CMK (cell line): ENCODE data around the gene C10orf95.
"Not testable (repeated sequence)": the region's sequence is repeated elsewhere in the genome, so short reads cannot be mapped to it uniquely, and the experiment has no call there.

Source experiments
- DNase-seq: peaks from one replicate; pipeline ENCODE4 v3.0.0-alpha.2; 2010; ENCODE audit warnings: low read depth

C10orf95 gene

GRCh38 chr10:102465466-102465865 is 14.1 kb upstream of the C10orf95 start:
- DNase-seq, result no peak

GRCh38 chr10:102463983-102464382 is 12.6 kb upstream of the C10orf95 start:
- no peak for DNase-seq

- no peak for DNase-seq
Measured at GRCh38 chr10:102462512-102463054, 11.2 kb upstream of the C10orf95 start.

- peak; percentile 90 for DNase-seq
Measured at GRCh38 chr10:102461187-102462054, 10.1 kb upstream of the C10orf95 start.

- no peak for DNase-seq
Measured at GRCh38 chr10:102460836-102461186, 9.5 kb upstream of the C10orf95 start.

- no peak for DNase-seq
Measured at GRCh38 chr10:102458656-102459055, 7.3 kb upstream of the C10orf95 start.

- DNase-seq, result no peak
Measured at GRCh38 chr10:102457591-102458150, 6.3 kb upstream of the C10orf95 start.

GRCh38 chr10:102455893-102456471 is 4.6 kb upstream of the C10orf95 start:
- no peak for DNase-seq

GRCh38 chr10:102454662-102455487 is 3.5 kb upstream of the C10orf95 start:
- DNase-seq, result not testable (repeated sequence)

GRCh38 chr10:102453502-102453901 is 2.2 kb upstream of the C10orf95 start:
- no peak for DNase-seq

- DNase-seq, result no peak
Measured at GRCh38 chr10:102452672-102453340, 1.5 kb upstream of the C10orf95 start.

GRCh38 chr10:102450374-102451104 is 804 bp downstream of the C10orf95 start:
- peak; percentile 84 for DNase-seq

- no peak for DNase-seq
Measured at GRCh38 chr10:102450124-102450373, 1.3 kb downstream of the C10orf95 start.

- peak; percentile 66 for DNase-seq
Measured at GRCh38 chr10:102449321-102450123, 1.8 kb downstream of the C10orf95 start.

GRCh38 chr10:102444851-102445250 is 6.5 kb downstream of the C10orf95 start:
- no peak for DNase-seq

GRCh38 chr10:102438374-102438773 is 13.0 kb downstream of the C10orf95 start:
- DNase-seq, result no peak

- DNase-seq, result no peak
Measured at GRCh38 chr10:102437515-102437914, 13.8 kb downstream of the C10orf95 start.

- no peak for DNase-seq
Measured at GRCh38 chr10:102436312-102436711, 15.0 kb downstream of the C10orf95 start.

- DNase-seq, result peak; percentile 92
Measured at GRCh38 chr10:102435529-102436233, 15.7 kb downstream of the C10orf95 start.

GRCh38 chr10:102435133-102435497 is 16.2 kb downstream of the C10orf95 start:
- DNase-seq, result no peak
